ENCODE measurements around the gene TMEM82.

The TMEM82 gene

GRCh38 chr1:15751717-15752116, 9.4 kb downstream of the TMEM82 start:
- TF ChIP-seq EZH2 (IDR thresholded peaks at IDR 0.05; ENCODE audit: borderline replicate concordance, low read depth, low read length, severe bottlenecking) (no peak), CTCF (IDR thresholded peaks at IDR 0.05; ENCODE audit: borderline replicate concordance, extremely low read depth, low read length, poor library complexity, severe bottlenecking) (no peak)
- no peak for ATAC-seq (ENCODE audit: insufficient read depth, low read depth)
- H3K27me3 ChIP-seq (ENCODE audit: insufficient read depth, low read length, poor library complexity): no peaks in the 10 kb centered on the region

GRCh38 chr1:15753776-15754175, 11.5 kb downstream of the TMEM82 start:
- H4K20me1 ChIP-seq (ENCODE audit: insufficient read depth, low read length): no peaks in the 10 kb centered on the region
- no peaks in the 10 kb centered on the region for H3K9me3 ChIP-seq (ENCODE audit: insufficient read depth, low read length, severe bottlenecking)
- H3K4me1 ChIP-seq (ENCODE audit: insufficient read depth, low read length): no peaks in the 10 kb centered on the region
- H3K9ac ChIP-seq (ENCODE audit: low read depth, low read length): no peak overlapping the region
- DNase-seq (no peak), ATAC-seq (ENCODE audit: insufficient read depth, low read depth) (no peak)
- no peaks in the 10 kb centered on the region for H3K27me3 ChIP-seq (ENCODE audit: insufficient read depth, low read length, poor library complexity)
- H3K36me3 ChIP-seq (ENCODE audit: insufficient read depth, low read length): no peaks in the 10 kb centered on the region
- H3K4me2 ChIP-seq (ENCODE audit: insufficient read depth, low read length): no peak overlapping the region
- H2AFZ ChIP-seq (ENCODE audit: low read depth, low read length): no peak overlapping the region
- no peaks in the 10 kb centered on the region for H3K79me2 ChIP-seq (ENCODE audit: insufficient read depth, low read length)
- TF ChIP-seq CTCF (IDR thresholded peaks at IDR 0.05; ENCODE audit: borderline replicate concordance, extremely low read depth, low read length, poor library complexity, severe bottlenecking) (no peak), EZH2 (IDR thresholded peaks at IDR 0.05; ENCODE audit: borderline replicate concordance, low read depth, low read length, severe bottlenecking) (no peak)
- H3K4me3 ChIP-seq (ENCODE audit: low read depth in 1 of 2, low read length in 2 of 2): no peak overlapping the region
- H3K27ac ChIP-seq (ENCODE audit: low read length): no peak overlapping the region

More at GRCh38 chr1:15751717-15752116, 9.4 kb downstream of the TMEM82 start:
- no peaks in the 10 kb centered on the region for H3K36me3 ChIP-seq (ENCODE audit: insufficient read depth, low read length)
- H3K4me1 ChIP-seq (ENCODE audit: insufficient read depth, low read length): no peaks in the 10 kb centered on the region
- H3K9ac ChIP-seq (ENCODE audit: low read depth, low read length): no peak overlapping the region
- H3K9me3 ChIP-seq (ENCODE audit: insufficient read depth, low read length, severe bottlenecking): no peaks in the 10 kb centered on the region
- no peaks in the 10 kb centered on the region for H3K79me2 ChIP-seq (ENCODE audit: insufficient read depth, low read length)
- H4K20me1 ChIP-seq (ENCODE audit: insufficient read depth, low read length): no peaks in the 10 kb centered on the region
- no peak for DNase-seq
- no peak overlapping the region for H3K27ac ChIP-seq (ENCODE audit: low read length)
- H3K4me3 ChIP-seq (ENCODE audit: low read depth in 1 of 2, low read length in 2 of 2): no peak overlapping the region
- no peak overlapping the region for H2AFZ ChIP-seq (ENCODE audit: low read depth, low read length)
- H3K4me2 ChIP-seq (ENCODE audit: insufficient read depth, low read length): no peak overlapping the region

- DNase-seq: no peak
These were observed 12.8 kb downstream of the TMEM82 start for GRCh38 chr1:15755021-15755645.

More at GRCh38 chr1:15755021-15755645, 12.8 kb downstream of the TMEM82 start:
- Histone ChIP-seq H3K4me2 (ENCODE audit: insufficient read depth, low read length) (no peak overlapping the region), H3K9ac (ENCODE audit: low read depth, low read length) (no peak overlapping the region), H3K79me2 (ENCODE audit: insufficient read depth, low read length) (no peaks in the 10 kb centered on the region), H3K4me1 (ENCODE audit: insufficient read depth, low read length) (no peaks in the 10 kb centered on the region), H3K9me3 (ENCODE audit: insufficient read depth, low read length, severe bottlenecking) (no peaks in the 10 kb centered on the region), H3K27me3 (ENCODE audit: insufficient read depth, low read length, poor library complexity) (no peaks in the 10 kb centered on the region), H2AFZ (ENCODE audit: low read depth, low read length) (no peak overlapping the region), H4K20me1 (ENCODE audit: insufficient read depth, low read length) (no peaks in the 10 kb centered on the region), H3K27ac (ENCODE audit: low read length) (no peak overlapping the region), H3K4me3 (ENCODE audit: low read depth in 1 of 2, low read length in 2 of 2) (no peak overlapping the region), H3K36me3 (ENCODE audit: insufficient read depth, low read length) (no peaks in the 10 kb centered on the region)
- TF ChIP-seq CTCF (IDR thresholded peaks at IDR 0.05; ENCODE audit: borderline replicate concordance, extremely low read depth, low read length, poor library complexity, severe bottlenecking) (no peak), EZH2 (IDR thresholded peaks at IDR 0.05; ENCODE audit: borderline replicate concordance, low read depth, low read length, severe bottlenecking) (no peak)
- ATAC-seq (ENCODE audit: insufficient read depth, low read depth): no peak

Data from DND-41 (cell line).